Tongue (tissue), 2 donors: ENCODE measurements around the gene REEP3. TPM values are rescaled to one million over a fixed set of nuclear protein-coding genes. Genes with fewer than 3 reads are reported as not detected.

Source experiments
- DNase-seq: peaks from one replicate; pipeline ENCODE4 v3.0.0-alpha.2; 2015
- total RNA-seq: library from RNA; depleted of rRNA; stranded (reverse); fragments of >200 nt; gene quantifications from one replicate; pipeline ENCODE4 v1.2.3, GENCODE V29; 2014

The REEP3 gene
- total RNA-seq, 1 donor from 2014 or later, result 35.7 TPM

DNA sequence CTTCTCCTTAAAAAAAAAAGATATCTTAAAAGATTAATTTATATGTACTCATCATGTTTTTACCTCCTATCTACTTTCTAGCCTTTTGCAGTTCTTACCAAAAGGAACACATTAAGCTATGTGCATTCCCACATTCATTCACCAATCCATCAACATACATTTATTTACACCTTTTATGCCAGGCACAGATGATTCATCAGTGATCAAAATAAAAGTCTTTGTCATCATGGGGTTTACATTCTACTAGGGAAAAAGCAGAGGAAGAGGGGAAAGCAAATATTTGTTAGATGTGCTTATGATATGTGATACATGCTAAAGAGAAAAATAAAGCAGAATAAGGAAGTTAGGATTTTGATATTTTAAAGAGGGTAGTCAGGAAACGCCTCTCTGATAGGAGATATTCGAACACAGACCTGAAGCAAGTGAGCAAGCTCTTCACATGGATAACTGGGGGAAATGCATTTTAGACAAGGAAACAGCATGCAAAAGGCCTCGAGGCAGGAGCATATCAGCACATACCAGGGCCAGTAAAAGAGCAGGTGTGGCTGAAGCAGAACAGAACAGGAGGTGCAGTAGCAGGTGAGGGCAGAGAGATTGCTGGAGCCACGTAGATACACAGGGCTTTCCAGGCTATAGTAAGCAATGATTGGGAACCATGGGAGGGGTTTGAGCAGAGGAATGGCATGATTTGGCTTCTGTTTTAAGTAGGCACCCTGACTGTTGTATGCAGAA is 67.4 kb downstream of the REEP3 start:
- DNase-seq, result no peak

DNA sequence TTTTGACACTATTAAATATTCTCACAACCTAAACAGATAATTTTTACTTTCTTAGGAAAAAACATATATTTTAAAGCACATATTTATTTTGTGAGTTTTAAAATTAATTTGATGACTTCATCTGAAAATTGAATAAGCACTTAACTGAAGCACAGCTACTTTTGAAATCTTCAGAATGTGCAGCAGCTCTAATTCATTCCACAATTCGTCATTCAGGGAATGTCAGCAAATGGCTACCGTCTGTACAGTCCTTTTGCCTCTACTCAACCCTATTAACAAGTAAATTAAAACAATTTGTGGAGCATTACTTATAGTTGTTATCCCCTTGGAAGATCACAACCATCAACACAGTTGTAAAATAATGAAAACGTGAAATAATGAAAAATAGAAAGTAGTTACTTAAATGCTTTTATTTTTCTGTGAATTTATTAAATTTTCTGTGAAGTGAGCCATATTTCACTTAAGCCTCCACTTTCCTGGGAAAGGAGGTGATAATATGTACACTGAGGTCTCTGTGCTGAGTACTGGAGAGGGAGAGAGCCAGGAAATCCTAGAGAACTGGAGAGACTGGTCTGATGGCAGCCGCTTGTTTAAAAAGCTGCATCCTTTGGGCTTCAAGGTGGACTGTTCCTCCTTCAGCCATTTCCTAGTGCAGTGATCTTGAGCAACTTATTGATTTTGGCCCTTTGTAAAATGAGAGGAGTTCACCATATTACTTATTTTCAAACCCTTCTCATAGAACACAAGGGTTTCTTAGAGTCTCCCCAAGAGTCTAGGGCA is 70.6 kb downstream of the REEP3 start:
- DNase-seq, result no peak

DNA sequence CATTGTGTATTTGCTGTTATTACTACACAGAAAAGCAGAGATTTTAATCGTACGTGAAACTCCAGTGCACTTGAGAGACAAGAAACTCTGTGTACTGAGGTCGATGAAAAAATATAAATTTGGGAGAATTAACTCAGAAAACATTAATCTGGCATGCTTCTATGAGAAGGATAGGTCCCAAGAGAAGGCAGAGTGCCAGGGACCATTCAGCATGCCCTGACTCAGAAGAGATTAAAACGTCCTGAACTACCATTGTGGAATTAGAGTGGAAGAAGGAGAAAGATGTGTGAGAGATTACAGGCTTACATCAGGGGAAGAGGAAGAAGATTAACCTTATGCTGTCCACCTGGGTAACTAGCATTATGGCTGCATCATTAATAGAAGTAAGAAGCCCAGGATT is 72.4 kb downstream of the REEP3 start:
- DNase-seq, result no peak

DNA sequence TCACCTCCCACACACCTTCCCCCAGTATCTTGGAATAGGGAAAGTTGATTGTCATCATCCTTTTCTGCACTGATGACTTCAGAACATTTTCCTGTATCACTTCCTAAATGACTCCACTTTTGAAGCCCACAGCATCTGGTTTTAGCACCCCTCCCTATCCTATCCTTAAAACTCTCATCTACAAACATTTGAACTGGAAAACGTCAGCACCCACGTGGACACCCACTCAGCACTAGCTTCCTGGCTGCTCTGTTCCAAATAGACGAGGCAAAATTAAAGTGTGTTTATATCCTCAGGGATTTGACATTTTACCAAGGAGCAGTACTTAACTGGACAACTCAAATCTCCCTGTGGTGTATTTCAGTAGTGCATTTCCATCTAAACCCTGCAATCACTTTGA is 73.9 kb downstream of the REEP3 start:
- DNase-seq, result no peak

DNA sequence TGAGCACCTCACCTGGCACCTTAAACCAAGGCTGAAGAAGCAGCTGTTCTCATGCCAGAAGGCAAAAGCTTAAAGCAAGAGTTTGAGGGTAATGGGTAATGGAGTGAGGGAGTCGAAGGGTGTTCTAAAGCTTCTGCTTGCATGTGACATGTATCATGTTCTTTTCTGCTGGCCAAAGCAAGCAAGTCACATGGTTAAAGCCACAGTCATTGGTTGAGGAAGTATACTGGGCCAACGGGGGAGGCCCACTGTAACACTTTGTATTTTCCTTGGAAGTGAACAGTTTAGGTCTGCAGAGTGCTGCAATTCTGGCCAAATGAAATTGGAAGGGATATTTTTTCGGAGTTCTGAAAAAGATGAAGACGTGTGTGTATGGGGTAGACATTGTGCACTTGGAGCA is 75.7 kb downstream of the REEP3 start:
- DNase-seq, result no peak

DNA sequence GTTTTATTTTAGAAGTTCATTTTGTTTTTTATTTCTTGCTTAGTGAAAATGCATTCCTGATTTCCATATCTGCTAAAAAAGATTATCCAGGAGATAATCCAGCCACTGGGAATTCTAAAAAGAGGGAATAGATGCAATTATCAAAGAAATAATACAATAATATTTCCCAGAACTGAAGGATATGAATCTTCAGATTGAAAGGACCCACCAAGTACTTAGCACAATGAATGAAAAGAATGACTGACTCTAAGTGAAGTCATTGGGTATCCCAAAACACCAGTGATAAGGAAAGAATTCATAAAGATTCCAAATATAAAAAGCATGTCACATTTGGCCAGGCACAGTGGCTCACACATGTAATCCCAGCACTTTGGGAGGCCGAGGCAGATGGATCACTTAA is 79.3 kb downstream of the REEP3 start:
- no peak for DNase-seq

DNA sequence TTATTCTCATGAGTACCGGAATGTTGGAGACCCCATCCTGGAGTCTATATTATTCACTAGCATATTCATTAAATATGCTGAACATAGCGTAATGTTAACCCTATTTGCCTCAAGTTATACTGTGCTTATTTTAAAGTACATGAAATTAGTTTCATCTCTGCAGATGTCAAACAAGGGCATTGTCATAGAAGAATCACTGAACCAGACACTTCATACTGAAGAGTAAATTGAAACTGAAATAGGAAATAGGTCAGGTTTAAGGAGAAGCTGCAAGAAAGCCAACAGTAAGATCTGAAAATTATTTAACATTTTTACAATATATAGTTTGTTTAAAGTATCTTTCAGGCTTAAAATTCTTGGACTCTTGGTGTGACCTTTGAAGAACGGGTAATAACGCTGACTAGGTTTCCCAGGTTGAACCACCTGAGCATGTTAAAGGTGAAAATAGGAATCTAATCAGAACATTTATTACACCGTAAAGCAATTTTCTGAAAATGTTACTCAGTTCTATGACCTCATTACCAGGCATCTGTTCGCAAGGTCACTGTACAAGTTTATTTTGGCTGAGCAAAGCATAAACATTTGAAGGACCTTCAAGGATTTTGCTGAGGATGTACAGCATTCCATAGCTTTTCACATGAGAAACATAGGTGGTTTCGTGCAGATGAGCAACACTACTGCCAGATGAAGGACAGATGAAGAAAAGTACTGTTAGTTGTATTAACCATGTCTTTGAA is 82.7 kb downstream of the REEP3 start:
- peak; percentile 21 for DNase-seq

DNA sequence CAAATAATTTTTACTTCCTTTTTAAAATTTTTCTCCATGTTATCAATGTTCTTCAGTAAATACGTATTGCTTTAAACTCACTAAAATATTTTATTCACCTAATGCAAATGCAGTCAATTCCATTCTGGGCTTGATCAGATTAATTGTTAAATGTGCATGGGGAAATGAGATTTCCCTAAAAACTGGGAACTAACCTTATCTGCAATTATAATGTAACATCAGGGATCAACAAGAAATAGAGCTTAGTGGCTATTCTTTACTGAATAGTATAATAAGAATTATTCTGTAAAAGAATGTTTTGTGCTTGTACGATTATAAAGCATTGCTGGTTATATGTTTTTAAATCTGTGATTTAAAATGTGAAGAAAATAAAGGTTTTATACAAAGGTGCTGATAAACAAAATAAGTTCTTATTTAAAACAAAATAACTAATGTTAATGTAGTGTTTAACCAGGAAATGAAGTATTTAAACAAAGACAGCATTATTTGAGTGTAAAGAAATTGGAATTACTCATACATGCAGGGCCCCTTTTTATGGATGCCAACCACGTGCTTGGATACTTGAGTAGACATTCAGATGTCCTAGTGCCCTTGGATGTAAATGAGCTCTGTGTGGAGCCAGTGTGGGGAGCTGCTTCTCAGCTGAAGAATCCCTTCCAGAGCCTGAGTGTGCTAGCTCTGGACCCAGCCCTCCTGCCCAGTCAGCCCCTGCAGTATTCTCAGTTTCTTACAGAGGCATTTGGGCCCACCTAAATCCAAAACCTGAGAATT is 84.2 kb downstream of the REEP3 start:
- peak; percentile 45 for DNase-seq

DNA sequence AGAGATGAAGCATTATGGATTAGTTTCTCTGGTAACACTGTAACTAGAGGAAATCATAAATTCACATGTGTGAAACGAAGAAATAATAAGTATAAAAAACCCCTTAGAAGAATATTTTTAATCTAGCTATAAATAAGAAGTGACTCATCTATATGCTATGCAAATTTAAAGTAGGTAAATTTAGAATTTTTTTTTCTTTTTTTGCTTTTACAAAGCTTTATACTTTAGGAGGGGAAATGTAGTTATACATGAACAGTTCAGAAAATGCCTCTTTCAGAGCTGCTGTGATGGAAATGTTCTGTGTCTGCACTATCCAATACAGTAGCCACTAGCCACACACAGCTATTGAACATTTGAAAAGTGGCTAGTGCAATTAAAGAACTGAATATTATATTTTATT is 87.3 kb downstream of the REEP3 start:
- DNase-seq, result no peak

DNA sequence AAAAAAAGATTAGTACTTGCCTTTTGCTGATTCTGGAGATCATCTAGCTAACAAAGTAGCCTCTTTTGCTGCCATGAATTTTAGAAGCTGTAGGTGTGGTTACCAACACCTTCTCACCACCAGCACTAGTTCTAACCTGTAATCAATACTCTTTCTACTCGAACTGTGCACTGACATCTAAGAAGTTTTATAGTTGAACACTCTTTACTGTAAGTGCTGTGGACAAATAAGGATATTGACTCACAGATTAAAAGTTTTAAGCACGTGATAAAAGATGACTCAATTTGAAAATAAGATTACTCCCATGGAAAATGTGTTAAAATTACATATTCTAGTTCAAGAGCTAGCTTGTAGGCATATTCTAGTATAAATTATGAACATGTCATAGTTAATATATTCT is 89.9 kb downstream of the REEP3 start:
- DNase-seq, result no peak

DNA sequence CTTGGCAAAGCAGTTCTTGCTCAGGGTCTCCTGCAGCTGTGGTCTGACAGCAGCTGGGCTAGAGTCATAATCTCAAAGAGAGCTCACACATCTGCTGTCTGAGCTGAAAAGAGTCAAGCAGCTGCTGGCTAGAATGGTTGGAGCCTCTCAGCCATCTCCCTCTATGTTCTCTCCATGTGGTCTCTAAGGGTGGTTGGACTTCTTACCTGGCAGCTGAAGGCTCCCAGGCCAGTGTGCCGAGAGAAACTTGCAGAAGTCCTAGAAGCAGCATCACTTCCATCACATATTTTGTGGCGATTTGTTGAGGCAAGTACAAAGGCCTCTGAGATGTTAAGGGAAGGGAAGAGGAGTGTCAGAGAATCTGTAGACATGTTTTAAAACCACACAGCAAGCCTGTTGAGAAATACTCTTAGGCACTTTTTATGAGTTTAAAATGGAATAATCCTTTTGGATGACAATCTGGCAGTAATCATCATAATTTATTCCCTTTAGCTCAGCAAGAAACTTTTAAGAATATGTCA is 93.2 kb downstream of the REEP3 start:
- DNase-seq, result peak; percentile 94

DNA sequence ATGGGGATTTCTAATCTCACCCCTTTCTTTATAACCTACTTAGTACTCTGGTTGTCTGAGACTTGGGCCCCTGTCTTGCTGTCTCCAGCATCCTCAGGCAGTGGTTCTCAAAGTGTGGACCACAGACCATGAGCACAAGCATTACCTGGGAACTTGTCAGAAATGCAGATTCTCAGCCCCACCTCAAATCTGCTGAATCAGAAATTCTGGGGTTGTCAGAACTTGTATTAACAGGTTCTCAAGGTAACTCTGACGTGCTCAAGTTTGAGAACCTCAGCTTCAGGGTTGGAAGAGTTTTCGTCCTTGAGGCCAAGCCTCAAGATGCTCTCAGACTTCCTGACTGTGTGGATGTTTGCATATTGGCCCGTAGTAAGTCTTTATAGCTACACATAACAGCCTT is 97.4 kb downstream of the REEP3 start:
- DNase-seq, result no peak

DNA sequence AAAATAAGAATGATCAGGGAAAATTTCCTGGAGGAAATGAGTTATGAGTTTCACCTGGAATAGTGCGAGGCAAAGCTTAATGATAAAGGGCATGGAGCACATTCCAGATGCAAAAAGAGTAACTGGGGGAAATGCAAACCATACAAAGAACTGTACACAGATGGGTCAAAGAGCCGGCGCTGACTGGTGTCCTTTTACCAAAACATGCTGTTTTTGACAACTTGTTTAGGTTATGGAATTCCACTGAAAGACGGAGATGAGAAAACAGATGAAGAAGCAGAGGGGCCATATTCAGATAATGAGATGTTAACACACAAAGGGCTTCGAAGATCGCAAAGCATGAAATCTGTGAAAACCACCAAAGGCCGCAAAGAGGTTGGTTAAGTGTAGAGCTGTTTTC is 98.2 kb downstream of the REEP3 start:
- DNase-seq, result no peak

DNA sequence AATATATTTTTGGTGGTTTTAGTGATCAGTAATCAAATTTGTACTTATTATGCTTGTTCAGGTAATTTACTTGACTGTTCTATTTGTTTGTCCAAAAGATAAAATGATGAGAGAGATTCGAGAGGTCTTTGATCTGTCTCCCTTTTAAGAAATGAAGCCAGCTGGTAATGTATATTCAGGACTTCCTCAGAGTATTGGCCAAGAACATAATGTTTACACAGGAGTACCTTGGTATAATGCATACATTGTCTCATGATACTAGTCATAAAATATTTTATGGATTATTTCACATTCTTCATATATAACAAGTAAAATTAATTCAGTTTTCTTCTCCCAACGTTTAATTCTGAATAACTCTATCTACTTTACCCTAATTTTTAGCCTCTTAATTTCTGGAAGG is 100.9 kb downstream of the REEP3 start:
- DNase-seq, result no peak

DNA sequence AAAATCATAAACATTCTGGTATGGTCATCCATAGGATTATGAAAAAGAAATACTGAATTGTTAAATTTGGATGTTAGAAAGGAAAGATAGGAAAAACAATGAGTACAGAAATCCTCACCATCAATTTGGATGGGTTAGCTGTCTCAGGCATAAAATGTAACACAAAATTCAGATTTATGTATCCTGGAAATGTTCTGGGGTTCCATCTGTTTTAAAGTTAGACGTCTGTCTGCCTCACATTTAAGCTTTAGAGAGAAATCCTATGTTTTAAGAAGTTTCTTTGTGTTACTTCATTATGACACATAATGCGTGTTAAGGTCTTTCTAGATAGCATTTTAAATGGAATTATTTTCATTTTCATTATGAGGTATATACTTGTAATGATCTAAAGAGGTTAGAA is 103.5 kb downstream of the REEP3 start:
- DNase-seq, result no peak

DNA sequence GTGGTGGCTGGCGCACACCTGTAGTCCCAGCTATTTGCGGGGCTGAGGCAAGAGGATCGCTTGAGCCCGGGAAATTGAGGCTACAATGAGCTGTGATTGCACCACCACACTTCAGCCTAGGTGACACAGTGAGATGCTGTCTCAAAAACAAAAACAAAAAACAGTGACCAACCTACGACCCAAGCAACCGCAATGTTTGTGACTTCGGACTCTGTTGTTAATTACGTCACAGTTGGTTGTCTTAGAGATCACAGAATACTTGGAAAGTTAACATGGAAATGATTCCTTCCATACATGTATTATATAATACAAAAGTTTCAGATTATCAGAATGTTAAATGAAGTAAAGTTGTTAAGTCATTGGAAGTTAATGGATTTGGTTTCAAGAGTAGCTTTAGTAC is 106.2 kb downstream of the REEP3 start:
- DNase-seq, result peak; percentile 12

DNA sequence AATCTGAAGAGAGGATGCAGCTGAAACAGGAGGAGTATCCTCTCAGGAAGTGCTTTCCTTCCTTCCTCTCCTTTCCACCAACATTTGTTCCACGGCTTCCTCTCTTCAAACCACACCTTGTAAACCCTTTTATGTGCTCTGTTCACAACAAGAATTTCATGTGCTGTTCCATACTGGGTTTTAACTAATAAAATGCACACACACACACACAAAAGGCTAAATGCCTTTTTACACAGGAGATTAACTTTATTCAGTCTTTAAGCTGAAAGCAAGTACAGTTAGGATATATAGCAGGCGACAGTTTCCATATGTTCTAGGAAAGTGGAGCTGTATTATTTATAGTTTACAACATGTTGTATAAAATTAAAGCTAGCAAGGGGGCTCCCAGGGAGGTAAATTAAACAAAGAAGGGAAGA is 106.7 kb downstream of the REEP3 start:
- peak; percentile 23 for DNase-seq

DNA sequence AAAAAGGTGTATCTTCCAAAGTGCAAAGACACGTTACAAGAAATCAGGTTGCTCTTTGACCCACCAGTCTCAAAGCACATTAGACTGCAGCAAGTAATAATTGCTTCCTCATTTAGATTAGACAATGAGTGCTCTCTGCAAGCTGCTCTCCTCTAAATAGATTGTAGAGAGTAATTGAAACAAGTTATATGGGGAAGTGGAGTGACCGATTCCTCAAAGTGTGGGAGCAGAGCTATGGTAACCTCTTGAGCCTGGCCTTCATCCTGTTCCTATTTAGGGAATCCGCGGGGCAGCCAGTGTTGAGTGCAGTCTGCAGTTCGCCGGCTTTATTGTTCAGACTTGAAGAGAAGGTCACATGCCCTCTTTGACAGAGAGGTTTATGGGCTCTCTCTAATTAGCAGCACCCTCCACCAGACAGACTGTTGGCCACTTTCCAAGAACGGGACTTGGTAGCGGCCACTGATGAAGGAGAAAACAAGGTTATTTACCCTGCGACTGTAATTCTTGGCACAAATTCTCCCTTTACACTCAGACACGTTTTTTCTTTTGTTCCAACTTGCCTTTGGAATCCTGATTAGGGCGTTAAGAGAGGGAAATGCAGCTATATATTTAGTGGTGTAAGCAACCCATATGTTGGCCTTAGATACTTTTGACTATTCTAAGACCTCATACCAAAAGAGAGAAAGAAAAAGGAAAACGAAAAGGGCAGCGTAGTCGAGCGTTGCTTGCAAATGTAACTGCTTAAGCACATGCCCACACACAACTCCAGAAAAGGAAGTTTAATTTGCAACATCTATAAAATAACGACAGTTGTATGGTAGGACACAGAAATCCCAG is 107.5 kb downstream of the REEP3 start:
- peak; percentile 86 for DNase-seq

DNA sequence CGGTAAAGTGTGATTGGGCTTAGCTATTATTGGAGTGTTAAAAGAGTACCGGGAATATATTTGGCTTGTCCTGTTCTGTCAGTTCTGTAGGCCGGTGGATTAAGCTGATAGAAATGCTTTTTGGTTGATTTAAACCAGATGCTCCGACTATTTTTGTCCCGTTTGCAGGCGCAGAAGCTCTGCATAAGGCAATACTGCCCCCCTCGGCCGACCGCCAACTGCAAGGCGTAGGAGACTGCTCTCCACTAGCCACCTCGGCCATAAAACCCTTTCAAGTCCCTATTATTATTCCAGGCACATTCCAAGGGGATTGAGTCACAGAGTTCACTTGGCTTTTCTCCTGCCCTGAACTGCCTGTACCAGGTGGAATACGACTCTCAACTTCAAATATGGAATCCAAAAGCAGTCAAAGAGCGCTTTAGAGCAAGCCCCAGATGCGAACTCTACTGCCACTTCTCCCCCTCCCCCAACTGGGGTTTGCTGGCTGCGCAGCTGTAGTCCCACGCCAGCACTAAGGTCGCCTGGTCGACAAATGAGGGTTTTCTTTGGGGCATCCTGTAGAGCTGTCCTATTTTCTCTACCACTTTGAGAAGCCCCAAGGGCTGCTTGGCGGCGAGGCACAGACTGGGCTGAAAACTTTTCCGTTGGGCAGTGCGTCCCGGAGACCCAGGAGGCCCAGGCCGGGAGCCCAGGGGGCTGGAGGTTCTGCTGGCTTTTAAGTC is 108.3 kb downstream of the REEP3 start:
- DNase-seq, result peak; percentile 99
